NCI-H460 (cell line): ENCODE data around the gene AKAP13. TPM values are rescaled to one million over a fixed set of nuclear protein-coding genes. Genes with fewer than 3 reads are reported as not detected.

Experiments
- DNase-seq: peaks from one replicate; pipeline ENCODE4 v3.0.0-alpha.2; 2016; ENCODE audit warnings: low read depth; ENCODE audit errors: extremely low read depth
- total RNA-seq: library from RNA; depleted of rRNA; stranded (reverse); fragments of >200 nt; shearing (Covaris generic); gene quantifications from 2 replicates; pipeline ENCODE4 v1.2.3, GENCODE V29; 2014

The AKAP13 gene
- total RNA-seq, 1 experiment from 2014 or later: 31.4 TPM

DNA sequence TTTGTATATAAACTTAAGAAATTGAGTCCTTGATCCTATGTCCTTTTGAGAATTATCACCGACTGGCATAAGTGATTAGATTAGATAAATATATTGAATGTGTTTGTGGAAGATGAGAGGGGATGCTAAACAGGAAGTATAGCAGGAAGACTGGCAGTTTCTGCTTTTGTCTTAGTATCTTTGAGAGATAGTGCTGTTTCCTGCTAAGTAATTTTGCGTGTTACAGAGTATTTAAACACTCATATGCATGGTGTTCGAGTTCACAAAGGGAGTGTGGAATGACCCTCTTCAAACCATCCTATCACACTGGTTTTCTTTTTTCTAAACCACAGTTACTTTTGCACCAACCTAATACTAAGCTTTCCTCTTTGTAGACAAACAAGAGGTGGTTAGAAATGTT, 308.3 kb downstream of the AKAP13 start:
- no peak for DNase-seq

DNA sequence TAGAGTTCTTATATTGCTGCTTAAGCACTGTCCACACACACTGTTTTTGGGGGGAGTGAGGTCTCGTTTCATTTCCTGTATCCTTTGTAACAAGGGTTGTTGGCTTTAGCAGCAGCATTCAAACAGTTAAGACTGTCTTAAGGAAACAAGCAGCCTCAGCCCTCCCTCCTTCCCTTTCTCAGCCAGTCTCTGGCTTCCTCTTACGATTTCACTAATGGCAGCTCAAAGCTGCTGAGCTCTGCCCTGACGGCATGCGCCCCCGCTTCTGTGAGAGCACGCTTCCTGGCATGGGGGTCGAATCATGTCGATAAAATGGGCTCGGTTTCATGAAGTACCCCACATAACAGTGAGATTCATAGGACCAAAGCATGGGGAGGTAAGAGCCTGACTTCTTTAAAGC, 309.3 kb downstream of the AKAP13 start:
- no peak for DNase-seq

DNA sequence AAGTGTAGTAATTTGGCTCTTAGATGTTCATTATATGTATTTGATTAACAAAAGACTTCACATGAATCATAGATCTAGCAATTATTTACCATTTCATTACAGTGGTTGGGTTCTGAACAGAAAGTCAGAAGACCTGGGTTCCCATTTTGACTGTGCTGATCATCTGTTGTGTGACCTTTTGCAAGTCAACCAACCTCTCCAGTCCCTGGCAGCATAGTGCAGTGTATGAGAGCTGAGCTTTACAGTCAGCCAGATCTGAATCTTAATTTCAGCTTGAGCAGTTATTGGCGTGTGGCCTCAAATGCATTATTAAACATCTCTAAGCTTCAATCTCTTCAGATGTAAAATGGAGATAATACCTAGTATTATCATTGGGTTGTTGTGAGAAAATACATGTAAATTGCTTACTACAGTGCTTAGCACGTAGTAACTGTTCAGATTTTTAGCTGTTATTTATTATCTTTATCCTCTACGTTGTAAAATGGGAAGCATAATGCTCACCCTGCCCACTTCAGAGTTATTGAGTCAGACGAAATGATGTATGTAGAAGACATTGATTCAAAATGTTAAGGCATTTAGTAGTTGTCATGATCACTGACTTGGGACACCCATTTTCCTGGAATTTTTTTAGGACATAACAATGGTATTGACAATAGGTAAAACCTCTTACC, 310.3 kb downstream of the AKAP13 start:
- DNase-seq: no peak

DNA sequence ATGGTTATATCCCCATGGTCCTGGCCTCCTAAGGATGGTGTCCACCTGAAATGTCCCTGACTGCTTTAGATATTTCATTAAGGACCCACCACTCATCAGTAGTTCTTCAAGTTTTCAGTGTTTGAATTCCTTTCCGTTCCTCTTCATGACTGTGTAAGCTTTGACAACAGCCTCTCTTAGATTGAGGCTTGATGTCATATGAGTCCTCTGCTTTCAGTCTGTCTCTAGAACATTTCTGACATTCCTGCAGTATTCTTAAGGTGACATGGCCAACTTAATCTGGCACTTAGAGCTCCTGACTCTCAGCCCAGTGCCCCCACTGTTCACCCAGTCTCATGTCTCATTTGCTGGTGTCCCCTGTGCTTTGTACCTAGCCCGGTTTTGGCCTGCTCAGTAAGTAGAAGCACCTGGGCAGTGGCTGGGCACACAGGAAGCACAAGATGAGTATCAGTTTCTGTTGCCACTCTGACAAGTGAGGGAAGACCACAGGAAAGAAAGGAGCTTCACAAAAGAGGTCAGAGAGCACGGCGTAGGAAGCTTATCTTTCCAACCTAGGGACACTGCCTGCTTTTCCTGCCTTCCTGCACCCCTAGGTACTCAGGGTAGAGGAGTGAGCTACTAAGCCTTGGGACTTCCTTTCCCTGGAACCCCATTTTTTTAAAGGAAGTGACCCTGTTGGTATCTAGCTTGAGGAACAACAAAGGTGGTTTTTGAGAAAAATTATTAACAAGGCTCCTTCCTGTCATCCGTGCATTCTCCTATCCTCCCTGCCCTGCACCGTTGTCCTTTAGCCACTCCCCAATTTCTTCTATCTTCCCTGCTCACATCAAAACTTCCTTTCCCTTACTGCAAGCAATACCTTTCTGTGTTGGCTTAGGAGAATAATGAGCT, 311.2 kb downstream of the AKAP13 start:
- no peak for DNase-seq

DNA sequence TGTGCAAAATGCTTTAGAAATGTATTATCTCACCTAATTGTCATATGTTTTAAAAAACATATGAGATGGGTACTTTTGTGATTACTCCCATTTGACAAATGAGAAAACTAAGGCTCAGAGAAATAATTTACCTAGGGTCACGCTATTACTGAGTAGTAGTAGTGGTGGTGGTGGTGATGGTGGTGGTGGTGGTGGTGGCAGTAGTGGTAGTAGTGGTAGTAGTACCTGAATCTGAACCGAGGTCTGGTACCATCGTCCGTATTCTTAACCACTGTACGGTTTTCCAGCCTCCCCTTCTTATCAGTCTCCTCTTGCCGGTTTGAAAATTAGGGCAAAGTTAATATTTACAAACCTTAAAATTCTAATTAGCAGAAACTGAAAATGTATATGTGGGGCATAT, 311.9 kb downstream of the AKAP13 start:
- DNase-seq: no peak

DNA sequence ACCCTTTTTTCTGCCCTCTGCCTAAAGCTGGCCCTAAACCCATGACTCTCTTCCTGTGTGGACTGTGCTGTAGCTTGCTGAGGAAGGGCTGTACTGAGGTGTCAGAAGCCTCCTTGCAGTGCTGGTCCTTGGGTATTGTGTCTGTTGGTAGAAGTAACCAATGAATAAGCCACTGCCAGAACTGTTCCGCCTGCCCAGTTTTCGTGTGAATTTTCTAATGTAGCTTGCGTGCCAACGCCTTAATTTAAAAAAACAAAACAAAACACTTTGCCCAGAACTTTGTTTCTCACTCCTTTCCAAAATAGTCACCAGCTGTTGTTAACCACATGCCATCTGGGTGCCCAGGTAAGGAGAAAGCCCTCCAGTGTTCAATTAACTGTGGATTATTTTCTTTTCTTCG, 312.5 kb downstream of the AKAP13 start:
- no peak for DNase-seq

DNA sequence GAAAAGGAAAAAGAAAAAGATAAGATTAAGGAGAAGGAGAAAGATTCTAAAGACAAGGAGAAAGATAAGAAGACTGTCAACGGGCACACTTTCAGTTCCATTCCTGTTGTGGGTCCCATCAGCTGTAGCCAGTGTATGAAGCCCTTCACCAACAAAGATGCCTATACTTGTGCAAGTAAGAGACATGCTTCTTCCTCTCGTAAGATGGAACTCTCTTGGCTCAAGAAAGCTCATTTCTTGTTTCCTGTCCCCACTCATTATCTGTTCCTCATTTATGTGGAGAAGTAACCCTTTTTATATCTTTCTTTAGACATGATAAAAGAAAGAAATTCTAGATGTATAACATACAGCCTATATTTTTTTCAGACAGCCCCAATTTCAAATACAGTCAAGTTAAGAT, 312.9 kb downstream of the AKAP13 start:
- DNase-seq: no peak

DNA sequence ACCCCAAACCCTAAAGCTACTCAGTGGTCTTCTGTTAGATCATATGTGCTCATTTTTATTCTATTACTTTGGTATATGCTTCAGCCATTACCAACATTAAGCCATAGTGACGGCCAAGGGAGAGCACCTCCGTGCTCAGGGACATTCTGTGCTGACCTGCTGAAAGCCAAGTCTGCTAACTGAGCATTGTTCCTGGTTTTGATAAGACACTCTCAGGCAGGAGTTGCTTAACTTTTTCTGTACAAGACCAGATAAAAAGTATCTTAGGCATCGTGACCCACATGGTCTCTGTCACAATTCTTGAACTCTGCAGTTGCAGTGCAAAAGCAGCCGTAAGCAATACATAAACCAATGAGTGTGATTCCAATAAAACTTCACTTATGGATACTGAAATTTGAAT, 313.7 kb downstream of the AKAP13 start:
- DNase-seq: no peak

DNA sequence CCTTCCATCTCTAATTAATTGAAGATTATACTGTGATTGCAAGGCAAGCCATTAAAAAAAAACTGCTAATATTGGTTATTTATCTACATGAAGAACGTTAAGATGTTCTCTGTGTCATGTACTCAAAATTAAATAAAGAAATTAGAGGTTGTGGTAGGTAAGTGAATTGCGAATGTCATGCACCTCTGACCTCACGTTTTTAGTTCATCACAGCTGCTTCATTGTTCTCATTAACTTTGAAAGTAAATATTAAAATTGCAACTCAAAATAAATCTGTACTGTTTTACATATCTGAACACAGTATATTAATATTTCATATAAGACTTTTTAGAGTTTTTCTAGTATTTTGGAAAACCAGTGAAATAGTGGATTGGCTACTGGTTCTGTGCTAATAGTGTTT, 320.4 kb downstream of the AKAP13 start:
- no peak for DNase-seq

DNA sequence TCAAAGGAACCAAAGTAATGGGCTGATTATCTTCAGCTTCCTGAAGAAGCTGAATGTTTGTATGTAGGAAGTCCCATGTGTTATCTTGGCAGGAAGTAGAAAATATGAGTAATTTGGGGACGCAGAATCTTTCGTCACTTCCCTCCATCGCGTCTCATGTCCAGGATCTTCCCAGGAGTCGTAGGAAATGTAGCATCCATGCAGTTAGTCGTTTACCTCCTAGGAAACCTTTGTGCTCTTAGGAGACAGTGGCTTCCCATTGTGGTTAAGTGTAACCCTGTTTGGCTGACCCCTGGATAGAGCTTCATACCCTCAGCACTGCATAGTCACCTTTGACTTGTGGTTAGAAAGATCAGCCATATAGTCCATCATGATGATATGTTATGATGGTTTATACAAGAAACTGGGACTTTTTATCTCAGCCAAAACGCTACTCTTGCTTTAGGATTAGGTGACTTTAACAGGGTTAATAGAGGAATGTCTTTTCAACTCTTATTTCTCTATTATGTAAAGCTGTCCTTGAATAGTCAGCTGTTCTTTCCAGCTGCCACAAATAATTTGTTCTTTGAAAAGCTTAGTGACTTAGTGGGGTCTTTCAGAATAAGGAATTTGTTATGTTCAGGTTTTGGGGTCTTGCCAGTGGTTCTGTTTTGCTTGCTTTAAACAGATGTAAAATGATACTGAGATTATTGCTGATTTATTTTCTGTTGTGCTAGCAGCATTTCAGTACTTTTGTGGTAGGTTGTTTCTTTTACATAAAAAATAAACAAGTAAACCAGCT, 322.1 kb downstream of the AKAP13 start:
- no peak for DNase-seq

DNA sequence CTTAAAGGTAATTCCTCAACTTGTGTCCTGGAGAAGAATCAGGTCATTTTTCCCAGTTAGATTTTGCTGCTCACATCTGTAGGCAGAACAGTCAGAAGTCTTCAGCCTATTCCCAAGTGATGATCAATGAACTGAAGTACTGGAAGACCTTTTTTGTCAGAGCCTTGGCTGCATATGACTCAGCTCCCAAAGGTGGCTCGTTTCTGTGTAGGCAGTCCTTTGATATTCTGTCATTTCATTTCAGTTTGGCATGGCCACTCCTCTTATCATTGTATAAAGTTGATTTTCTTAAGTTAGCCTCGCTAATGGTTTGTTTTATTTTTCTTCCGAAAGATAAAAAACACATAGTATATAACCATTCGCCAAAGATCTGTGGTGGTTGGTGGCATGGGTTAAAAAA, 323.7 kb downstream of the AKAP13 start:
- DNase-seq: no peak

DNA sequence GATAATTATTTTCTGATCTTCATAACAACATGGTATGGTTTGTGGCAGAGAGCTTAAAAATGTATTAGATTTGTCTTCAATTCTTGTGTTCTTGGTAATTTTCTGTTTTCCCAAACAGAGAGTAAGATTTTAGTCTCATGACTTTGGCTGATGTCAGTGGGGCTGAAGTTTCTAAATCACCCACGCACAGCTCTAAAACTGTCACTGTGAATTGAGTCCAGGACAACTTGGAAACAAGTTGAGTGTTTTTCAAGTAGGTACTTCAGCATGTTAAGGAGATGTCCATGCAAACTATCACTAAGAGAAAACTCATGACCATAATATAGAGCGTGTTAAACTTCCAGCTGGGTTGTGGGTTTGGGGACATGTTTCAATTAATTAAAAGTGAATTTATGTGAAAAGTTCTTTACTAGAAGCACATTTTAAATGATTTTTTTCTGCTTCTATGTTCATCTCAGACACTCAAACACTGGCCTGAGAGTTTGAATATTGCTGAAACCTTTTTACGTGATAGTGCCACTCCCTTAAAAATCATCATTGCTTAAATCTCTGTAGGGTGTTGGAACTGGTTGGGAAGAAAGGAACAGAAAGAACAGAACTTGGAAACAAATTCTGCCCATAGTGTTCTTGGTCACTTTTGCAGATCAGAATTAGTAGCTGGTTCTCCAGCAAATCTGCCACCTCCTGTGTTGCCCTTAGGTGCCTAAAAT, 324.5 kb downstream of the AKAP13 start:
- DNase-seq: no peak

DNA sequence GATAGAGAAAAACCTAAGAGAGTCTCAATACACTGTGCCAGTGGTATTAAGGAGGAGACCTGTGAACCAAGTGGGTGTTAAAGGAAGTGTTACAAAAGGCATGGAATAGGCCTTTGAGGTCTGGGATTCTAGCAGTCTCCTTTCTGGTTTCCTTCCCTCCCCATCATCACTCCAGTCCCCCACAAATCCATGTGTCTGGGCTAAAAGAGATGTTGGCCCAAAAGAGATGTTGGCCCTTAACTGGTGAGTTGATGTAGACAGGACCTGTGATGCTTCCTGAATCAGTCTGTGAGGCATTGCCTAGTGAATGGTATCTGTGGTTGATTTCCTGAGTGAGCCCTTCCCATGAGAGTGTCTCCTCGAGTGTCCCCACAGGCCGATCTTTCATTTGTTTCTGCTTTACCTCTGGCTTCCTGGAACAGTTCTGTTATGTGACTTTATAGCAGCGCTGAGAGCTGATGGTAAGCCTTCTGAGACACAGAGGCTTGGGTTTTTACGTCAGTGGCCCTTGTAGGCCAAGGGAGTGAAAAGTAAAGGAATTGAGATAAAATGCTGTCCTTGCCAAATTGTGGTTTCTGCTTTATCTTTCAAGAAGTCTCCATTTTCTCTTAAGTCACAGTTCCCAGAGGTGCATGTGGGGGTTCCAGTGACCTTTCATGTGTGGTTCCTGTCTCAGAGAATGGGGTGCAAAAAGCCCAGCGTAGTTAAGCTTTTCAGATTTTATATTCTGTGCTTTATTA, 326.5 kb downstream of the AKAP13 start:
- DNase-seq: no peak

DNA sequence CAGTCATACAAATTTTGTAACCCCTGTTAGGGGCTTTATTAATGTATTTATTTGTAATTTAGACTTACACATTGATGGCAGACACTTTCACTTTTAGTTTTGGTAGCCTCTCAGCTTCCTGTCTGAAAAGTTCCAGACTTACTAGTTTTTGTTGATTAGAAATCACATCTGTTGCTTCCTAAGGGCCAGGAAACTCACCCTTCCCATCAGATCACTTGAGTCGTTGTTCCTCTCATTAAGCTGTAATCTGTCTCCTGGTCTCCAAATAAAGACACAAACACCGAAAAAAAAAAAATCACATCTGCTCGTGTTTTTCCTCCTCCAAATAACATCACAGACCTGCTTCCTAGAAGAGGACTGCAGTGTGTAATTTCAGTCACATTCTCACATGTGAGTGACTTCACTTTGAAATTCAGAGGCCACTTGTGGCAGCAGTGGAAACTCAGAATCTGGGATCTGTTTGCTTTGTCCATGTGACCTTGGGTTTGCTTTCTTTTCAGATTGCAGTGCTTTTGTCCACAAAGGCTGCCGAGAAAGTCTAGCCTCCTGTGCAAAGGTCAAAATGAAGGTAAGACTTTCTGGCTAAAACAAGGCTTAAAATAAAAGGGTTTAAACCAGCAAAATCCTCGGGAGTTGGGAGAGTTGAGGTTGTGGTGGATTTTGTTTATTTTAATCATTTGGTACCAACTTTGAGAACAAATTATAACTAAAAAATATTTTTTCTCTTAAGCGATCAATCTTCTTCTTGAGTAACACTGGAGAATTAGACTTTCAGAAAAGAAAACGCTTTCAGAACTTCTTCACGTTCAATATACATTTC, 327.3 kb downstream of the AKAP13 start:
- DNase-seq: no peak

DNA sequence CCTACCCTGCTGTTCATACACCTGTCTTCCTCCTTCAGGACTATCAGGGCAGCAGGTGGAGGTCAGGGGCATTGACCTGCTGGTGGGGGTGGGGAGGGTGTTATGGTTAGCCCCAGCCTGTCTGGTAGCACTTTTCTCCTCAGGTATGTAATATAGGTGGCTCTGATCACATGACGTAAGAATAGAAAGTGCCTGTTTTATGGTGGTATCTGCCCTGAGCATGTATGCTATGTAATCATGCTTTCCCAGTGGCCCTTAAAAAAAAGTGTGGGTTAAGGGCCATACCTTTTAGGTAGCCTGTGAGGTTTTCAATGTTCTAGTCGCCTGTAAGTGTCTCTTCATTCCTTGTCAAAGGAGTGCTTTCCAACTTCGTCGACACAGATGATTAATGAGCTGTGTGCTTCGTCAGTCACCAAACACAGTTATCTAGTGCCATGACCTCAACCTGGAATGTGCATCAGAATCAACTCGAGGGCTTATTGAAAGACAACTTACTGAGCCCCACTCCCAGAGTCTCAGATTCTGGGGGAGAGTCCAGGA, 328.1 kb downstream of the AKAP13 start:
- no peak for DNase-seq

DNA sequence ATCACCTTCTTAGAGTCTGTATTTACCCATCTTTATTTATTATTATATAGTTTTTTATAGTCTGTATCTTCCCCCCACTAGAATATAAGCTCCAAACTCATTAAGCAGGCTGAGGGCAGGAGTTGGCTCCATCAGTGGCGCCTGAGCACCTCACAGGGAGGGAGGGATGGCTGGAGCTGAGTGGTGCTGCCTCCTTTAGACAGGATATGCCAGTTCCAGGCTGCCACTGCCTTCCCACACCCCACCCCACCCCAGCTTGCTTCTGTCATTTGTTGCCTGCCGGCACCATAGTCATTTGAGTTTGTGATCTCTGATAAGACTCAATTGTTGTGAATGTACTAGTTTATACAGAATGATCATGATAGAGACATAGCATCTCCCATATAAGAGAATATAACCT, 328.8 kb downstream of the AKAP13 start:
- DNase-seq: no peak

DNA sequence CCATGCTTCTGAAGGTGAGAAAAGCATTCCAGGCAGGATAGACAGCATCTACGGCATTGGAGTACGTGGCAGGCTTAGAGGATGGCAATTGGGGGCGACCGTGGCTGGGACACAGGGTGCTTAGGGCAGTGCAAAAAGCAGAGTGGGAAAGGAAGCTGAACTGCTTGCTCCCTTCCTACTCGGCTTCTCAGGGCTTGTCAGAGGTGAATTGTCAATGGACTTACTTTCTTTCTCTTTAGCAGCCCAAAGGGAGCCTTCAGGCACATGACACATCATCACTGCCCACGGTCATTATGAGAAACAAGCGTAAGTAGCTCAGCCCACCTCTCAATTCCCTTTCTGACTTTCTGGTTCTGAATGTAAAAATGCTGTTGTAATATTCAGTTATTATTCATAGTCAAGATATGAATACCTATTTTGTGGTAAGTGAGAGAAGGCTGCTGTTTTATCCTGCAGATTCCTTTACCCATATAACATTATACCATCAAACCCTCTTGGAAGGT, 330.0 kb downstream of the AKAP13 start:
- no peak for DNase-seq

DNA sequence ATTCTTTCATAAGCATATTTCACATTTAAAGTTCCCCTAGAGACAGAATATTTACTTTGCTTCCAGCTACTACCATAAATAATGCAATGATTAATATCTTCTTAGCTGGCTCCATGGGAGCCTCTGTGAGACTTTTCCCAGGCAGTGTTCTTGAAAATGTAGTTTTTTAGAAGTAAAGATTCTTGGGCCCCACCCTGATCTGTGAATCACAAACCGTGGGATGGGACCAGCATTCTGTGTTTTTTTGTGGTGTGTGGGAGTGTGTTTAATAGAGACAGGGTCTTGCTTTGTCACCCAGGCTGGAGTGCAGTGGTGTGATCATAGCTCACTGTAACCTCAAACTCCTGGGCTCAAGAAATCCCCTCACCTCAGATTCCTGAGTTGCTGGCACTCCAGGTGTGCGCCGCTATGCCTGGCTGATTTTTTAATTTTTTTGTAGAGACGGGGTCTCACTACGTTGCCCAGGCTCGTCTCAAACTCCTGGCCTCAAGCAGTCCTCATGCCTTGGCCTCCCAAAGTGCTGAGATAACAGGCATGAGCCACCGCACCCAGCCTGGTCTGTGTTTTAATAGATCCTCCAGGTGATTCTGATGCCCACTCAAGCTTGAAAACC, 331.3 kb downstream of the AKAP13 start:
- no peak for DNase-seq
